Measurements from ENCODE around the gene PTPRD.

- TF ChIP-seq CTCF (IDR thresholded peaks at IDR 0.05) (no peak), USF1 (CRISPR knock-in tag; IDR thresholded peaks at IDR 0.05) (no peak), CBFB (CRISPR knock-in tag; IDR thresholded peaks at IDR 0.05; ENCODE audit: low read depth) (no peak), ZNF416 (CRISPR knock-in tag; IDR thresholded peaks at IDR 0.05) (no peak), ATF6 (CRISPR knock-in tag; IDR thresholded peaks at IDR 0.05) (no peak), USF2 (CRISPR knock-in tag; IDR thresholded peaks at IDR 0.05) (no peak), ZNF423 (CRISPR knock-in tag; IDR thresholded peaks at IDR 0.05) (no peak), ATF1 (CRISPR knock-in tag; IDR thresholded peaks at IDR 0.05) (no peak)
These were observed 1696.0 kb downstream of the PTPRD start for GRCh38 chr9:8916771-8917170.
